ENCODE results near the gene TIMM10.

DNA sequence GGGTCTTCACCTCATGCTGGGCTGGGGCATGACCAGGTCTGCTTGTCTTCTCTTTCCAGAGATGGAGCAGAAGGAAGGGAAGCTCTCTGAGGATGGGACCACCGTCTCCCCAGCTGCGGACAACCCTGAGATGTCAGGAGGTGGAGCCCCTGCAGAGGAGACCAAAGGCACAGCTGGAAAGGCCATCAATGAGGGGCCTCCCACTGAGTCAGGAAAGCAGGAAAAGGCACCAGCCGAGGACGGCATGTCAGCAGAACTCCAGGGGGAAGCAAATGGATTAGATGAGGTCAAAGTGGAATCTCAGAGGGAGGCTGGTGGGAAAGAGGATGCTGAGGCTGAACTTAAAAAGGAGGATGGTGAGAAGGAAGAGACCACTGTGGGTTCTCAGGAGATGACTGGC lies 12.0 kb upstream of the TIMM10 start:
- TF ChIP-seq, protein P1, sequence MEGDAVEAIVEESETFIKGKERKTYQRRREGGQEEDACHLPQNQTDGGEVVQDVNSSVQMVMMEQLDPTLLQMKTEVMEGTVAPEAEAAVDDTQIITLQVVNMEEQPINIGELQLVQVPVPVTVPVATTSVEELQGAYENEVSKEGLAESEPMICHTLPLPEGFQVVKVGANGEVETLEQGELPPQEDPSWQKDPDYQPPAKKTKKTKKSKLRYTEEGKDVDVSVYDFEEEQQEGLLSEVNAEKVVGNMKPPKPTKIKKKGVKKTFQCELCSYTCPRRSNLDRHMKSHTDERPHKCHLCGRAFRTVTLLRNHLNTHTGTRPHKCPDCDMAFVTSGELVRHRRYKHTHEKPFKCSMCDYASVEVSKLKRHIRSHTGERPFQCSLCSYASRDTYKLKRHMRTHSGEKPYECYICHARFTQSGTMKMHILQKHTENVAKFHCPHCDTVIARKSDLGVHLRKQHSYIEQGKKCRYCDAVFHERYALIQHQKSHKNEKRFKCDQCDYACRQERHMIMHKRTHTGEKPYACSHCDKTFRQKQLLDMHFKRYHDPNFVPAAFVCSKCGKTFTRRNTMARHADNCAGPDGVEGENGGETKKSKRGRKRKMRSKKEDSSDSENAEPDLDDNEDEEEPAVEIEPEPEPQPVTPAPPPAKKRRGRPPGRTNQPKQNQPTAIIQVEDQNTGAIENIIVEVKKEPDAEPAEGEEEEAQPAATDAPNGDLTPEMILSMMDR (IDR thresholded peaks at IDR 0.05): no peak
- TF ChIP-seq ZFX (IDR thresholded peaks at IDR 0.05; ENCODE audit: borderline replicate concordance): no peak

Measured in 22Rv1 (cell line).